NCI-H524 (cell line): Measurements from ENCODE around the gene MYO1H.
"Not testable (repeated sequence)": the region's sequence is repeated elsewhere in the genome, so short reads cannot be mapped to it uniquely, and the experiment has no call there.

ENCODE experiments used
- DNase-seq, 2 experiments: peaks; one replicate each; lab custom pipeline; 2025; lab: John Stamatoyannopoulos, UW

Gene MYO1H

GRCh38 chr12:109347589-109347988 lies at the start of gene MYO1H:
Gene MYO1H, plus strand, starts transcription at chr12:109347900. Its CDS starts 61 bp downstream, at chr12:109347961.
- DNase-seq = no peak

DNA sequence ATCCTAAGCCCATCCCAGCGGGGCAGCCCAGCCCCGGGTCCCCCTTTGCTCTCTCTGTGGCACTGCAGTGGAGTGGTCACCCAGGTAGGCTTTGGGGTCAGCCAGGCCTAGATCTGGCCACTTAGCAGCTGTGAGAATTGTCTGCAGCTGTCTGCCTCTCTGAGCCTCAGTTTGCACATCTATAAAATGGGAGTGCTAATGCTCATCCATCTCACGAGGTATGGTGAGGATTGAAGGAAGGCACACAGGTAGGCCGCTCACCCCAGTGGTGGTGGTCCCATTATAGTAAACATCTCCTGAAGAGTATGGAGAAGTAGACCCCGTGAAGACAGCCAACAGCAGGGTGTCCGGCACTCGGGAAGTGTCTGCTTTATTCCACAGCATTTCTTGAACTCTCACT lies 47.9 kb upstream of the MYO1H start:
- DNase-seq = no peak

- DNase-seq = no peak
These were observed 46.0 kb upstream of the MYO1H start for GRCh38 chr12:109301643-109302168.

- peak in 1 of 2 experiments; percentile 20 for DNase-seq
These were observed 45.3 kb upstream of the MYO1H start for GRCh38 chr12:109302358-109302757.

GRCh38 chr12:109302770-109303169 lies 44.9 kb upstream of the MYO1H start:
- no peak for DNase-seq

- peak in 1 of 2 experiments; percentile 62 for DNase-seq
These were observed 43.2 kb upstream of the MYO1H start for GRCh38 chr12:109304485-109304884.

DNA sequence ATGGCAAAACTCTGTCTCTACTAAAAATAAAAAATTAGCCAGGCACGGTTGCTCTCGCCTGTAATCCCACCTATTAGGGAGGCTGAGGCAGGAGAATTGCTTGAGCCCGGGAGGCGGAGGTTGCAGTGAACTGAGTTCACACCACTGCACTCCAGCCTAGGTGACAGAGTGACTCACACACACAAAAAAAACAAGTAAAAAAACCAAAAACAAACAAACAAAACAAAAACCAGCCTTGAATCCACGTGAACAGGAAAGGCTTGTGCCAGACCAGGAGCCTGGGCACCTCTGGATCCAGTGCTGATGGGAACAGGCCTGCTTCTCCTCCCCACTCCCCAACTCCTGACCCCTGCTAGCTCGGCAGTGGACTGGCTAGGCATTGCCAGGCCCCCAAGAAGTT lies 42.2 kb upstream of the MYO1H start:
- no peak for DNase-seq

GRCh38 chr12:109307051-109307450 lies 40.6 kb upstream of the MYO1H start:
- DNase-seq = no peak

DNA sequence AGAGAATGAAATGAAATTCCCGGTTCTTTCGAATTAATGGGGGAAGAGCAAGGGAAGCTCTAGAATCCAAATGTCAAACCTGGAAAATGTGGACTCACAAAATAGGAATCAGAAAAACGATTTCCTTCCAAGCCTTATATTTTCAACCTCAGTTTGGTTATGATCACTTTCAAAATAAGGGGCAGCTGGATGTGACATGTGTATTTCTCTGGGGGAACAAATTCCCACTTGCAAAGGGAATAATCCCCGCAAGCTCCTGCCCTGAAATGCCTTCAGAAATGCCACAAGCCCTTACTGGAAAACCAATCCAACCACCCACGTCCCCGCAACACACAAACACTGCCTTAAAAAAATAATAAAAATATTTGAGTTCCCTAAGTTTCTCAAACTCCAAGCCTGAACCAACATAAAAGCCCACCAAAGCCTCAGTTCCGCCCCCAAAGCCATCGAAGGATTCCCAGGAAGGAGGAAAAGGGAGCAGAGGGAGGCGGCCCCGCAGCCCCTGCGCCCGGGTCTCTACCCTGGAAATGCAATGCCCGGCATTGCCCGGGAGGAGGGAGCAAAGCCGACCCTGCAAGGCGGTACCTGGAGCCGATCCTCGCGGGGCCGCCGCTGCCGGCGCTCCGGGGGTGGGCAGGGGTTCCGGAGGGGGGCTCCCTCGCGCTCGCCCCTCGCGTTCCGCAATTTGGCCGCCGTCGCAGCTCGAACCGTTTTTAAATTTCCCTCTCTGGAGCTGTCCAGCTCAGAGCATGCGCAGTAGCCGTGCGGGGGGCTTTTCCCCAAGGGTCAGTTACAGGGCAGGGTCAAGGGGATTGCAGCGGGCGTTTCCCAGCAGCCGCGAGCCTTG lies 38.9 kb upstream of the MYO1H start, which contains the start of gene FOXN4:
TSS of gene FOXN4 (minus strand) at position 751 of the 847 bp plus-strand sequence. CDS start 963 bp downstream, outside the sequence.
- peak in 1 of 2 experiments; percentile 58 for DNase-seq

DNA sequence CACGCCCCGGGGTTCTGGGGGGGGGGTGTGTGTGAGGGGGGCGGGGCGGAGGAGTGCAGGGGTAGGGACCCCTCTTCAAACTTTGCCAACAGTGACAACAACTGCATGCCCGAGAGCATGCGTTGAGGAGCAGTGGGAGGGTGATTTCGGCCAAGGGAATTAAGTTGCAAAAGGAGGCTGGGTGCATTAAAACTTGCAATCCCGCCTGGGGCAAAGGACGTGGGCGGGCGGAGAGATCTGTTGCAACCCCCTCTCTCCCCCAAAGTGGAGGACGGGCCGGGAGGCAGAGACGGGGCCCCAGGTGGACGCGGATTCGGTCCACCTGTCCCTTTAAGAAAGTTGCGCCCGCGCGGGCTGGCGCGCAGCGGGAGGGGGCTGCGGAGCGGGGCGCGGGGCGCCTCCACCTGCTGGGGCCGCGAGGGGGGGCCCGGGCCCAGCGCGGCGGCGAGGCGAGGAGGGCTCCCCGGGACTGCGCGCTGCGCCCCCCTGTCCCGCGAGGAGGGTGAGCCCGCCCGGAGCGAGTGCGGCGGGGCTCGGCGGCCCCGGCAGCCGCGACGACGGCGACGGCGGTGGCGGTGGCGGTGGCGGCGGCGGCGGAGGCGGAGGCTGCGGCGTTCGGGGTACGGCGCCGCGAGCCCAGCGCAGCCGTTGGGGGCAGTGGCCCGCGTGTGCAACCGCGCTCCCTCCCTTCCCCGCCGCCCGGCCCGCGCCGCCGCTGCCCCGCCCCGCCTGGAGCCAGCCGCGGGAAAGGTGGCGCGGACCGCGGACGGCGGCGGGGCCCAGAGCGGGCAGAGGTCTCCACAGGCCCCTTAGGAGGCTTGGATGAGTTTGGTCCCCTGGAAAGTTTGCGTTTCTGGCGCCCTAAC lies 38.1 kb upstream of the MYO1H start:
- DNase-seq = peak in 1 of 2 experiments; percentile 58

DNA sequence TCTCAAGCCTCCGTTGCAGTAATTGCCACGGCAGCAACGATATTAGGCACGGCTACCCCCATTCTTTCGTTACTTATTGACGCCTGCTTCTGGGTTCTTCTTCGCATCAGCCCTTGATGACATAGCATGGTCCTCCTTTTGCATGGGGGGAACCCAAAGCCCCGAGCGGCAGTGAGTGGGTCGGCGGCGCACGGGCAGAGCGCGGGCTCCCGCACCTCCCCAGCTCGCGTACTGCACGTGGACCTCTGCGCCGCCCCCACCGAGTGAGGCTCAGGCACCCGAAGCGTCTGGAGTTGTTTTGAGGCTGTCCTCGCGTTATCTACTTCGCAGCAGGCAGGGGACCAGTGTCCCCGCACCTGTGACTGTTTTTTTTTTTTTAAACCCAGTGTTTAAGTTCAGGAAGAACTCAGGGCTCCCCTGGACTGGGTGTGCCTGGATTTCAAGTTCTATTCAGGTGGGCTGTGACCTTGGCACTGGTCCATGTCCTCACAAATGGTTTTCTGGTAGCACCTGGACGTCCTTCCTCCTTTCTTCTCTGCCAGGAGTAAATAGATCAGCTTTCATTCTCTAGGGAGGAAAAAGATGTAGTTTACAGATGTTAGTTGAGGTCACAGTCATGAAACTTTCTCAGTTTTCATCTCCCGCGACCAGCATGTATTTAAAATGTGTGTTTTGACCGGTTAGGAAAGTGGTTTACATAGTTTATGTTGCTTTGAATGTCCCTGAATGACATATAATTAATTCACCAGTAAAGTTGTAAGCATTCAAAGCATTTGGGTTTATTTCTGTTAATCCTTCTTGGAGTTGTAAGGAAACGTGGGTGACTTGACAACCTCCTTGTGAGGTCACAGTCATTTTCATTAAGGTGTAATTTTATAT lies 37.2 kb upstream of the MYO1H start:
- DNase-seq = peak; percentile 34 to 57

- not testable (repeated sequence) for DNase-seq
These were observed 26.4 kb upstream of the MYO1H start for GRCh38 chr12:109321294-109321693.

DNA sequence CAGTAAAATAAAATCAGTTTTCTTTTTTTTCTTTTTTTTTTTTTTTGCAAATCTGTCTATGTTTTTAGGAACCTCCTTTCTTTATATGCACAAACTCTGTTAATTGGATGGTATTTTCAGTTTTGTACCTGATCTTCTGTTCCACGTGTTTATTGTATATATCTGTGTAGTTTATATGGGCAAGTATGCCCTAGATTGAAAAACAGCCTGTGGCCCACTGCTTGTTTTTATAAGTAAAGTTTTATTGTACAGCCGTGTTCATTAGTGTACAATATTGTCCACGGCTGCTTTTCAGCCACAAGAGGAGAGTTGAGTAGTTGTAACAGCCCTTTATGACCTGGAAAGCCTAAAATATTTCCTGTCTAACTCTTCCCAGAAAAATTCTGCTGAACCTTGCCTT lies 18.7 kb upstream of the MYO1H start:
- DNase-seq = no peak

GRCh38 chr12:109329686-109330085 lies 18.0 kb upstream of the MYO1H start:
- DNase-seq = no peak

DNA sequence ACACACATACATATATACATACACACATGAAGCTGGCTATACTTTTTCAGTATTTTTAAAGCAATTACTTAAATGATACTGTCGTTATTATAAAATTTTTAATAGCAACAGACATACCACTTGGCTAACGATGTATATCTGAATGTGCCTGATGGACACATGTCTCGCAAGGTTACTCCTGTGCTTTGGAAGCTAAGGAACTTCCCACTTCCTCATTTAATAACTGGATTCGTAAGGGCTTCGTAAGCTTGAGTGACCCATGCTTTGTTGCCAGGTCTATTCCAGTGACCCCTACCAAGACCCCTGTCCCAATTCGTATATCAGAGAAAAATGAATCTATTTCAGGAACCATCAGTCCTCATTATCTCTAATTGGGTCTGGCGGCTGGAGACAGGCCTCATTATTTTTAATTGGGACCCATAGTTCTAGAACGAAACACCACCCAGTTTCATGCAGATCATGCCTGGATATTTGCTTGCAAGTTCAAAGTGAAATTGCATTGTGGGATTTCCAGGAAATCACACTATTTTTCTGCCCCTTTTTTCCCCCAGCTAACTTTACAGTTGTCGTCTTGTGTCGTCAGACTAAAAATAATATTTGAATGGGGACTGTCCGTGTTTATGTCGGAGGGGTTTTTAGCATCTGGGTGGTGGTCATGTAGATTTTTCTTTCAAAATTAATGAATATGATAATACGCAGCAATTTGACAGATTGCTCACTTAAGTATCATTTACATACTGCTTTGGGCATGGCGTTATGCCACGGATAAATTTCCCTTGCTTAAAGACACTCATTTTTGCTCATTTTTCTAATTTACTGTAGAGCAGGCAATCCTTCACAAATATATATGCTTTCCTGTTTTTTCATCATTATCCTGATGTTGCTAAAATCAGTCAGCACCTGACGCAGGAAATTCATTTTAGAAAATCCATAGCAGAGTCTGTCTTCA lies 17.1 kb upstream of the MYO1H start:
- DNase-seq = peak in 1 of 2 experiments; percentile 22

DNA sequence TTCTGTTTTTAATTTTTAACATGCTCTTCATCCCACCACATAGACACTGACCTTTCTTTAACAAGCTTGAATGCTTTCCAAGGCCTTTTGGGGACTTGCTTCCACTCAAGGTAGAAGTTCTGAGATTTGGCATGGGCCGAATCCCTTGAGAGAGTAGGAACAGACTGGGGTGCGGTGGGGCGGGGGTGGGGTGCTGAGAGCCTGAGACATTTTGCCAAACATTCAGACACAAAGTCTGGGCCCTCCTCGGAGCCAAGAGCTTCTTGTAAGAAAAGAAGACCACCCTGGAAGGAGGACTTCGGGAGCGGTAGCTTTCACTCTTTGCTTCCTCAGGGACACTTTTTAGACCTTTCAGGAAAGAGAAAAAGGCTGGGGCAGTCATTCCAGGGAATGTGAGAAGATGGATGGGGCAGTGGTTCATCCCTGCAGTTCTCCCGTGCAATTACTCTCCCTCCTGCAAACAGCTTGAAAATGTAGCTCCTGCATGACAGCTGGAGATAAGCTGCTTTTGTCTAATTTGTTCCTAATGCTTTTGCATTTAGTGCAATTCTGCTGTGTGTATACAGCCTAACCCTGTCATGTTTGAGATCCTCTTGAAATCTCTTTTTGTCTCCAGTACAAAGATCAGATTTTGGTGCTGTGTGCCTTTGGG lies 16.3 kb upstream of the MYO1H start:
- peak; percentile 65 to 84 for DNase-seq

DNA sequence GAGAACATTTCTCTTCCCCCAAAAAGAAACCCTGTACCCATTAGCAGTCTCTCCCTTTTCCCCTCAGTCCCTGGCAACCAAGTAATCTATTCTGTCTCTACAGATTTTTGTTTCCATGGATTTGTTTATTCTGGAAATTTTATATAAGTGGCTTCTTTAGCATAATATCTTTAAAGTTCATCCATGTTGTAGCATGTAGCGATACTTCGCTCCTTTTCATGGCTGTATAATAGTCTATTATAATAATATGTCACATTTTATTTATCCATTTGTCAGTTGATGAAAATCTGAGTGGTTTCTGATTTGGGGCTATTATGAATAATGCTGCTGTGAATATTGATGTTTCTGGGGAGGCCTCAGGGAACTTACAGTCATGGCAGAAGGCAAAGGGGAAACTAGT lies 12.8 kb upstream of the MYO1H start:
- no peak for DNase-seq

DNA sequence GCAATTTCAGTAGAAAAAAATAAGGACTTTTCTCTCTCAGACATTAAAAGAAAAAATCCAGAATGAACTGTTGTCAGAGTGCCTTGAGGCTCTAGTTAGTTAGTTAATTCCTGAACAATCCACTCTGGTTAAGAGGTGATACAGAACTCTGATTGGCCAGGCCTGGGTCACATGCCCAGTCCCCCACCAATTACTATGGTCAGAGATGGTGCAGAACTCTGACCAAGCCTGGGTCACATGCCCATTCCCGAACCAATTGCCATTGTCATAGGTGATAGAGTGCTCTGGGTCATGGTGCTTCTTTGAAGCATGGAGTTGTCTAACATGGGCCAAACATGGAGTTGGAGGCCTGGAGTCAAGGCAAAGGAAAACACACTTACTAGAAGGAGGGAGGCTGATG lies 11.1 kb upstream of the MYO1H start:
- DNase-seq = no peak

DNA sequence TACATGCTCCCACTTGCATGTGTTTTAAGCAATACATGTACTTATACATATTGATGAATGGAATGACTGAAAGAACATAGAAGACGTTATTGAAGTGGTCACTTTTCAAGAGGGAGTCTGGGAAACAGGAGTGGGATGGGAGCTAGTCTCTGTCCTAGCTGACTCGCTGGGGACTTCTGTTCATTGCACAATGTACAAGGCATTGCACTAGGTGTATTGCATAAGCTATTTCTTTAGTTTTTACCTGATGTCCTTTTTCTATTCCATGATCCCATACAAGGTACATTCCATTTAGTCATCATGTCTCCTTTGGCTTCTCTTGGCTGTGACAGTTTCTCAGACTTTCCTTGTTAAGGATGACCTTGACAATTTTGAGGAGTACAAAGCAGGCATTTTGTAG lies 4.0 kb upstream of the MYO1H start:
- no peak for DNase-seq

DNA sequence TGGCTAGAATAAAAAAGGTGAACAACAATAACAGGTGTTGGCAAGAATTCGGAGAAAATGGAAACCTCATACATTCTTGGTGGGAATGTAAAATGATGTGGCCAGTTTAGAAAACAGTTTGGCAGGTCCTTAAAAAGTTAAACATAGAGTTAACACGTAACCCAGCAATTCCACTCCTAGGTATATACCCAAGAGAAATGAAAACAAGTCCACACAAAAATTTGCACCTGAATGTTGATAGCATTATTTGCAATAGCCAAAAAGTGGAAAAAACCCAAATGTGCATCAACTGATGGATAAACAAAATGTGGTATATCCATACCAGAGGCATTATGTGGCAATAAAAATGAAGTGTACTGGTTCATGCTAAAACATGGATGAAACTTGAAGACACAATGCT lies 2.3 kb upstream of the MYO1H start:
- no peak for DNase-seq
